NCI-H2081 treated with DMSO at 0.1 percent for 48 hours (cell line): Measurements from ENCODE around the gene VWA7.

ENCODE experiments used
- DNase-seq: peaks from one replicate; lab custom pipeline; 2025; lab: John Stamatoyannopoulos, UW

The VWA7 gene

DNA sequence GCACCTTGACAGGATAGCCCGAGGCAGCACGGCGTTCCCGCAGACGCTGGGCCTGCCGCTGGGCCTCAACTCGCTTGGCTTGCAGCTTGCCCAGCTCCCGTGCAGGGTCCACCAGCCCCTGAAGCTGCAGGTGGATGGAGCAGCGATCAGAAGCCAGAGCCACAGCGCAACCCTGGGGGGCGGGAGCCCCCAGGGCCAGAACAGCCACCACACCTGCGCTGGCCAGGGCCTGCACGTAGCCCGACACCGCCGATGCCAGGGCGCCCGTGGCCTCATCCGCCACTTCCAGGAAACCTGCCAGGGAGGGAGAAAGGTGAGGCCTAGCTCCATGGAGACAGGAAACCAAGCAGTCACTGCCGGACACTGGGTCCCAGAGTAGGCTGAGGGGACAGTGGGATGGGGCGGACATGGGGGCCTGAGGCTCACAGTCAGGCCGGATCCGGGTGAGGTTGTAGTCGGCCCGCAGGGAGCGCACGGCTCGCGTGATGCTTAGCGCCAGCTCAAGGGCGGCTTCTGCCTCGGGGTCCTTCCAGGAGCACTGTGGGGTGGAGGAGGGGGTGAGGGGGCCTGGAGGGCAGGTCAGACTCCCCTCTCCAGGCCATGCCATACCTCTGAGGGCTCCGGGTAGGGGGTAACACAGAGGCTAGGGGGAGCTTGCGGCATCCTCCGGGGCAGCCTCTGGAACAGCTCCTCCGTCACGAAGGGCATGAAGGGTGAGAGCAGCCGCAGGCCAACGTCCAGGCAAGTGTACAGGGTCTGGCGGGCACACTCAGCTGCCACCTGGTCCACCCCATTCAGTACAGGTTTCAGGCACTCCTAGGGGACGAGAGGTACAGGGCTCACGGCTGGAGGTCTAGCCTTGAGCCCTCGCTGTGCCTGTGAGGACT lies 2.1 kb upstream of the VWA7 start:
- DNase-seq = no peak

DNA sequence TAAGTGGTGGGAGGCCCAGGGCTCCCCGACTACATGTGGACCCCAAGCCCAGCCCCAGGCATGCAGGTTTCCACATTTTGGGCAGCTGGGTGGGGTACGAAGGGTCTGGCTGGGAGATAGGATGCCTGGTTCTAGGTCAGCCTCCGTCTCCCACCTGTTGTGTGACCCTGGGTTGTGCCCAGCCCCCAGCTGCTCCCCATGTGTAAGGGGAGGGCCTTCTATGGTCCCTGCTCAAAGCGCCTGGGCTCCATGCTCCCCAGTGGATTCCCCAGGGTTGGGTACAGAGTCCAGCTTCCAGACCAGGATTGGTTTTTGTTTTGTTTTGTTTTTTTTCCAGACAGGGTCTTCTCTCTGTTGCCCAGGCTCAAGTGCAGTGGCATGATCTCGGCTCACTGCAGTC lies 1.1 kb upstream of the VWA7 start:
- no peak for DNase-seq

DNA sequence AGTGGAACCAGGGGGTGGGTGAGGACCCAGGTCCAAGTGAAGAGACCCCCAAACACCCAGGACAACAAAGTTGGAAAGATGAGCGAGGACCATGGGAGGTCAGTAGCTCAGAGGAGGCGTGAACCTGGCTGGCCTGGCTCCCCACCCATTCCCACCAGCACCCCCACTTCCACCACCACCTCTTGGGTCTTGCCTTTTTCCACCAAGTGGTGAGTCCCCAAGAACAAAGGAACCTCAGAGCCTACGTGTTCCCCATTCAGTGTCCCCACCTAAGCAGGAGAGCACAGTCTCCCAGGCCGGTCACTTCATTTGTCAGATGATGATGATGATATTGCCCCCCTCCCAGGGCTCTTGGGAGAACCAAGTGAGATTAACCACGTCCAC lies 531 bp upstream of the VWA7 start:
- DNase-seq = no peak

DNA sequence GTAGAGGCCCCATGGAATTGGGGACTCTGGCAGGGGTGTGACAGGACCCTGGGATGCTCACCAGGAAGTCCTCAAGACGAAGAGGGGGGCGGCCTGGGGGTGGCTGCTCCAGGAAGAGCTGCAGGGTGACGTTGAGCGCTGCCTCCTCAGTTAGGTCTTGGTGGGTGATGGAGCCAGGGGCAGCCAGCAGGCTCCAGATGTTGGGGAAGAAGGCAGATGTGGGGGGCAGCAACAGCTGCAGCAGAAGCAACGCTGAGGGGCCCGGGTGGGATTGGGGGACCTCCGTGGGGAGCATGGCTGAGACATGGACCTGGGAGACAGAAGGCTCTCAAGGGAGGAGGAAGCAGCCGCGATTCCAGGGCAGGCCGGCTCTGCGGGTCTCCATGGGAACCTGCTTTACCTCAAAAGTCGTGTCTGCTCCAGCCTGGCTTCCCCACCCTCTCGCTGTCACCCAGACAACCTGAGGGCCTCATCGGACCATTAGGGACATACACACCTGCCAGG lies 591 bp downstream of the VWA7 start:
- no peak for DNase-seq

DNA sequence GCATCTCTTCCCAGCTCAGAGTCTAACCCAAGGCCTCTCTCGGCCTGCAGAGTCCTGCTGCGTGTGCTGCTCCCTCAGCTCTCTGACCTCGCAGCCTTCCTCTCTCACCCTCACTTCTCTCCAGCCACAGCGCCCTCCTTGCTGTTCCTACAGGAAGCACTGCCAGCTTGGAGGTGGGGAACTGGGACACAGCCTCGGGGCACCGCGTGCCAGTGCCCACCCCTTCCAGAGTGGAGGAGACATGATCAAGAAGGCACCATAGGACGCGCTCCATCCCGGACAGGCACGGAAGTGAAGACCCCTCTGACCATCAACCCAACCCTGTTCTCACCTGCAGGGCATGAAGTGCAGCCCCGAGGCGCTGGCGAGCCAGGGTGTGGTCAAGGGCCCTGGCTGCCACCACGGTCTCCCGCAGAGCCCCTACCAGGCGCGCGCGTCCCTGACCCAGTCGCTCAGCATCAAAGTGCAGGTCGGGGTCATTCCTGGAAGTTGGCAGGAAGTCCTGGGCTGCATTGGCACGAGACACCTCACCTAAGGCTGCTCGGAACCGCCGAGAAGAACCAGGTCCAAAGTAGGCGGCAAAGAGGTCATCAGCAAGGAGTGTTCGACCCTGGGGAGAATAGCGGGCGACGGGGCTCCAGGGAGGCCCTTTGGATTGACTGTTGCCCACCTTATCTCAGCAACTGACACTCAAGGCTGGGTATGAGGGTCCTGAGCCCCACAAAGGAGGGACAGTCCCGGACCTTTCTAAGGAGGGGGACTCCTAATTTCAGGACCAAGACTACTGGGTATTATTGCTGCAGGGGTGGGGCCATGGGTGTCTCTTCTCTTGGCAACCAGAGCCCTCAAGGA lies 1.3 kb downstream of the VWA7 start:
- no peak for DNase-seq

DNA sequence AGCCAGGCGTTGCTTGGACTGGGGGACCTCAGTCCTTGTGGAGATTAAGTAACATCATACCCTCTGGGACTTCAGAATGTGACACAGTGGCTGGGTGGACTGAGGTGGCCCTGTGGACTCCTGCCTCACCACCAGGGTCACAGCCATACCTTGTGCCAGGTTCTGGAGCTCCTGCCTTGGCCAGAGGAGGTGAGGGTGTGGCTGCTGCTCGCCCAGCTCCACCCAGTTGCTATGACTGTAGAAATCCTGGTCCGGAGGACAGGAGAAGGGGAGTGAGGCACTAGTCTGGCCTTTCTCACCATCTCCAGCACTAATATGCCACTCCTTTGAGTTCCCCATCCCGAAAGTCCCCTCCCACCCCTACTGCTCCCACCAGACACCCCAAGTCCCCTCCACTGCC lies 1.9 kb downstream of the VWA7 start:
- no peak for DNase-seq

DNA sequence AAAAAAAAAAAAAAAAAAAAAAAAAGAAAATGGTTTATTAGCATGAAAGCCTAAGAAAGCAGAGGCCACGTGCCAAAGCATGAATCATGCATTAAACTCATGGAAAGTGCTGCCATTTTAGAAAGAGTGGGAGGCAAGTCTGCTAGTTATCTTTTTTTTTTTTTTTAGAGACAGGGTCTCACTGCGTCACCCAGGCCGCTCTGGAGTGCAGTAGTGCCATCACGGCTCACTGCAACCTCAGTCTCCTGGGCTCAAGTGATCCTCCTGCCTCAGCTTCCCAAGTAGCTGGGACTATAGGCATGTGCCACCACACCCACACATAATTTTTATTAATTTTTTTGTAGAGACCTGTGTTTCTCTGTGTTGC lies 5.2 kb downstream of the VWA7 start:
- DNase-seq = no peak

DNA sequence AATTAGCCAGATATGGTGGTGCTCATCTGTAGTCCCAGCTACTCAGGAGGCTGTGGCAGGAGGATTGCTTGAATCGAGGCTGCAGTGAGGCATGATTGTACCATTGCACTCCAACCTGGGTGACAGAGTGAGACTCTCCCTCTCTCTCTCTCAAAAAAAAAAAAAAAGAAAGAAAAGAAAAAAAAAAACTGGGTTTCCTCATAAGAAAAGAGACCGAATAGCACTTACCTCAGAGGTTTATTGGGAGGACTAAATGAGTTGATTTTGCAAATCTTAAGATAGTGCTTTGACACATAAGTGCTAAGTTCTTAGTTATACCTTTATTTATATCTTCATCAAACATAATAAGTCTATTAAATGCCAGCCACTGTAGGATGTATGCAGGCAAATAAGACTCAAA lies 6.3 kb downstream of the VWA7 start:
- no peak for DNase-seq

DNA sequence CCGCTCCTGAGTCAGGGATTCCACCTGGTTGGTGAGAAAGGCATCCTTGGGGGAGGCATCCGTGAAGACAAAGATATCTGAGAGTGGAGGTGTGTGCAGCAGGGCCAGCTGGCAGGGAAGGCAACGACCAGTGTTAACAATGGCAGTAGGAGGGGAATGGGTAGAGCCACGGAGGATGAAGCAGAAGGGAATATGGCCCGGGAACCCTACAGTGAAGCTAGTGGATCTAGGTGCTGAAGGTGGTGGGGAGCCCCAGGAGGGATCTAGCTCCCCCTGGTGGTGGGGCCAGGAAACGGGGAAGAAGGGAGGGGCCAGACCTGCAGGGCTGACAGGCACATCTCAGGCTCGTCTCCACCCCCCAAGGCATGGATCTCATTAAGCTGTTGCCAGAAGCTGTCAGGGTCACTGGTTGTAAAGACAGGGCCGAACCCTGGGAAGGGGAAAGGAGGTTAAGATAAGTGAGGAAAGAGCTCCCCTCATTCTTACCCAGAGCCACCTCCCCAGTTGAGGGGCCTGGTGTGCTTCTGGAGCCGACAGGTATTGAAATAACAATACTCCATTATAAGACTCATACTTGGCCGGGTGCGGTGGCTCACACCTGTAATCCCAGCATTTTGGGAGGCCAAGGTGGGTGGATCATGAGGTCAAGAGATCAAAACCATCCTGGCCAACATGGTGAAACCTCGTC lies 7.3 kb downstream of the VWA7 start:
- DNase-seq = no peak

DNA sequence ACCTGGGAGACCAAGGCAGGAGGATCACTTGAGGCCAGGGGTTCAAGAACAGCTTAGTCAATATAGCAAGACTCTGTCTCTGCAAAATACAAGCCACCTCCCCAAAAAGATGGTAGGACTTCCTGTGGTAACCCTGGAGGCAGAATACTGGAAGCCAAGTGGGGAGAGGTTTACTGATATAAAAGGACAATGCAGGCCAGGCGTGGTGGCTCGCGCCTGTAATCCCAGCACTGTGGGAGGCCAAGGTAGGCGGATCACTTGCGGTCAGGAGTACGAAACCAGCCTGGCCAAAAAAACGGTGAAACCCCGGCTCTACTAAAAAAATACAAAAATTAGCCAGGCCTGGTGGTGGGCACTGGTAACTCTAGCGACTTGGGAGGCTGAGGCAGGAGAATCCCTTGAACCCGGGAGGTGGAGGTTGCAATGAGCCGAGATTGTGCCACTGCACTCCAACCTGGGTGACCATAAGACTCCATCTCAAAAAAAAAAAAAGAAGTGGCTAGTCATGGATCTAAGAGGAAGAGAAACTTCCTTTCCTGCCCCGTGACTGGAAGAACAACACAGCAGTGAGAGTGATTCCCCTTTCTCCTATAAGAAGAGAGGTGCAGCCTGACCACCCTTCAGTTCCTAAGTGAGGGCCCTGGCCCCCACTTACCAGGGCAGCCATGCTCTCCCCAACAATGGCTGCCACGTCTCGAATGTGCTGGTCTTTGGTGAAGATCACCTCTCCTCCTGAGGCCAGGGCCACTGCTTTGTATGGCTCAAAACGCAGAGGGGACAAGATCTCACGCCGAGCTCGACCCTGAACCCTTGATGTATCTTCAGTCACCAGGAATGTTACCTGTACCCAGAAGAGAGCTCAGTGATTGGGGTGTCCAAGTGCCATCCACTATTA lies 8.5 kb downstream of the VWA7 start:
- DNase-seq = no peak

DNA sequence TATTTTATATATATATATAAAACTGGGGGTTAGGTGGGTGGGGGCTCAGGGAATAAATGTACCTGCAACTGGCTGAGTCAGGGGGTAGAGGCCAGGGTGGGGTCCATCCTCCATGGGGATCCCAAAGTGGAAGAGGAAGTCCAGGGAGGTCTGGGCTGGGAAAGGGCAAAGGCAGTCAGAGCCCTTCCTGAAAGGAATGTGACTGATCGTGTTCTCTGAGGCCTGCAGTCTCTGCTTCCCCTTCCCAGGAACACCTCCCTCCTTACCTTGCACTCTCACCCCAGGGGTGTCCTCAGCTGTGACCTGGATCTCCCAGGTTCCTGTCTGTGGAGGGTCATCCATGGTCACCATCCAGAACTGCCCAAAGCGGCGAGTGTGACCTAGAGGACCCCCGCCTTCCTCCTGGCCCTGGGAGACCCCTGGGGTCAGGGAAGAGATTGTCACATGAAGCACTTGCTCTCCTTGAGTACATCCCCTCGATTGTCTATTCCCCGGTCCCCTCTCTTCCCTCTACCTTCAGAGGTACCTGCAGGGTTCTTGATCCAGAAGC lies 10.0 kb downstream of the VWA7 start:
- DNase-seq = no peak

DNA sequence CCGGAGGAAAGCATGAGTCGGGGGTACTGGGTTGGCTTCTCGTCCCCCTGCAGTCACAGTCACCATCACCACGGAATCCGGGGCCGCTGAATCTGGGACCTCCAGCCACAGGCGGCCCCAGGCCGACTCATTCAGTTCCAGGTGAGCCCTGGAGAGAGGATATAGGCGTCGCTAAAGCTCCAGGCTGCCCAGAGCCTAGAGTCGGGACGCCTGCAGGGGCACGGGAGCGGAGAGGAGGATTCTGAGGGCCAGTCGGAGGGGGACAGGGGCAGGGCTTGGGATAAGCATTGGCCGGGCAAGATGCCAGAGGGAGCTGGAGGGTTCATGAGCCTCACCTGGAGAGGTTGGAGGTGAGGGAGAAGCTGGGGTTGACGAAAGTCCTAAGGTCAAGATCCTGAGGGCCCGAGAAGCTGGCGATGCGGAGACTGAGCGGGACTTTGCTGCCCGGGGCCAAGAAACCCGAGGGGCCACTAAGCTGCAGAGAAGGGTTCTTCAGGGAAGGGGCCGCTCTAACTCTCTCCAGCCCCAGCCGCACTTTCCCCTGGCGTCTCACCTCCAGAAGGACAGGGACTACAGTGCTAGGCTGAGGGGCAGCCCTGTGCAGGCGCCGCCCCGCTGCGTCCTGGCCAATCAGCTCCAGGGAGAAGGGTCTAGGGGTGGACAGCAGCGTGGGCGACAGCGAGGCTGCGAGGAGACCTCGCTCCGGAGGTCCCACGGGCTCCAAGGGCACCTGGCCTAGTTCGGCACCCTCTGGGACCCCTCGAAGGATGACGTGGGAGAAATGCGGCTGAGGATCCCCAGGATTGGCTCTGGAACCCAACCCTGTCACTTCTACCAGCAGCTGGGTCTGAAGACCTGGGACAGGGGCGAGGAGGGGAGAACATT lies 11.0 kb downstream of the VWA7 start:
- DNase-seq = no peak

DNA sequence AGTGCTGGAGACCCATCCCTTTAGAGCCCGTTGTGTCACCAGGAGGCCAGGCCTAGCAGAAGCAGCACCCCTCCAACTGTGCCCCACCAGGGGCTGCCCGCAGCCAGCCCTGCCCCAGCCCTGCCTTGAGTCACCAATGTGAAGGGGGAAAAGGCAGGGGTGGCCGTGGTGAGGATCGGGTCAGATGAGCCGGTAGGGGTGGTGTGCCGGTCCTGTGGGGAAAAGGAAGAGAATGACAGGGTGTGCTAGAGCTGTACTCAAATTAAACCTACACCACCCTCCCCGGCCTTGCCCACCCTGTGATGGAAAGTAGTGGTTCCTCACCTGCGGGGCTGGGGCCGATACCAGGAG lies 11.6 kb downstream of the VWA7 start:
- DNase-seq = no peak

DNA sequence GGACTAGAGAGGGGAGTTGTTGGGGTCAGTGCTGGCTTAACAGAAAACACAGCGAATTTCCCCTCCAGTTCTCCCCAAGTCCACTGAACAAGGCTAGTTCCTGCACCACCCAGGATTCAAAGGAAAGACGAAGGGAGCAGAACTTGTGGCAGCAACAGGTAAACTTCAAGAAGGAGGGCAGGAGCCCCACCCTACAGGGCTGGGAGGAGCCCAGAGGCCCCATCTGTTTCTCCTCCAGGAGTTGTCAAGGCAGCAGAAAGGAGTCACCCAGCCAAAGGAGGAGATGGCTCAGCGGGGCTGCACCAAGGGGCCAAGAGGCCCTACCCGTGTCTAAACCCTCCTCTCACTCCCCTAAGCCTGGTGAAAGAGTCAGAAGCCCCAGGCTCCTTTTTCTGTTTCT lies 12.9 kb downstream of the VWA7 start:
- no peak for DNase-seq

DNA sequence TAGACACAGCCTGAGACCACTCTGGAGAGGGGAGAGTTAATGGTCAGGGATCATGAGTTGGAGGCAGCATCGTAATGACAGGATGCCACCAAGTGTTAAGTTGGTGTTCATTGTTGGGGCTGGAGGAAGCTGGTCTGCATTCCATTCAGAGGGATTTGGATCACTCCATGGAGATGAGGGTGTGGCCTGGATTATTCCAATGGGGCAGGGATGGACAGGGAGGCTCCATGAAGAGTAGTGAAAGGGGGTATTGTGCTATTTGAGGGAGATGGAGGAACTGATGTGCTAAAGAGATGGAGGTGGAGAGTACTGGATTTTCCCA lies 13.5 kb downstream of the VWA7 start:
- DNase-seq = no peak

DNA sequence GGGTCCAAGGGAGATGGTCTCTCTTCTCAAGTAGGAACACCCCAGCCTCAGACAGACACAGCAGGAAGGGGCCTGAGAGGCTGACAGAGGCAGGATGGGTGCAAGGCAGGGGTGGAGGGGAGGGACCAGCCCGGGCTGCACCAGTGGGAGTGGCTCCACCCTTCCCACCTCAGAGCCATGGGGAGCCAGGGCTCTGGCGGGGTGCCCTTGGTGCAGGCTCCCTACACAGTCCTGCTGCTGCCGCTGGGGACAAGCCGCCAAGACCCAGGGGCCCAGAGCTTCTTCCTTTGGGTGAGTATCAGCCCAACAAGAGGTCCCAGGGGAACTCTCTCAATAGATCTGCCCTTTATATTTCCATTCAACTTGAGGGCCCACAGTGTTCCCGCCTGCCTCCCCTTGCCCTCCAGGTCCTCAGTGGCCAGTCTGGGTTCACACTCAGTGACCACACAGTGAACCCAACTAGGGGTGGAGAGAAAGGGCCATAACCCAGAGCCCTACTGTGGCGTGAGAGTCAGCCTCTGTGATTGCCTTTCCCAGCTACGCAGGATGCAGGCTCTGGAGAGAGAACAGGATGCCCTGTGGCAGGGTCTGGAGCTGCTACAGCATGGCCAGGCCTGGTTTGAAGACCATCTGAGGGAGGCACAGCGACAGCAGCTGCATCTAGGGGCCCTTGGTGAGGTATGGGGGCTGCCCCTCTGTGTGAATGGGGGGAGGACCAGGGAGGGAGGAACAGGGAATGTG lies 14.1 kb downstream of the VWA7 start:
- no peak for DNase-seq

DNA sequence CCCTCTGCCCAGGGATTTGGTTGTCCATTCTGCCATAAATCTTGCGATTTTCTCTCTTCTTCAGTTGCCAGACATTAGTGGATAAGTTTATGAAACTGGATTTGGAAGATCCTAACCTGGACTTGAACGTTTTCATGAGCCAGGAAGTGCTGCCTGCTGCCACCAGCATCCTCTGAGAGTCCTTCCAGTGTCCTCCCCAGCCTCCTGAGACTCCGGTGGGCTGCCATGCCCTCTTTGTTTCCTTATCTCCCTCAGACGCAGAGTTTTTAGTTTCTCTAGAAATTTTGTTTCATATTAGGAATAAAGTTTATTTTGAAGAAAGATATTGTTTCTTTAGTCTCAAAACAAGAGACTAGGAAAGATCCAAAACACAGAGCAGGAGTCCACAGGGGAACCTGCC lies 14.8 kb downstream of the VWA7 start, which contains the start of gene SAPCD1:
TSS of gene SAPCD1 (plus strand) at position 301 of the 400 bp plus-strand sequence. CDS start 399 bp downstream, outside the sequence.
- no peak for DNase-seq

DNA sequence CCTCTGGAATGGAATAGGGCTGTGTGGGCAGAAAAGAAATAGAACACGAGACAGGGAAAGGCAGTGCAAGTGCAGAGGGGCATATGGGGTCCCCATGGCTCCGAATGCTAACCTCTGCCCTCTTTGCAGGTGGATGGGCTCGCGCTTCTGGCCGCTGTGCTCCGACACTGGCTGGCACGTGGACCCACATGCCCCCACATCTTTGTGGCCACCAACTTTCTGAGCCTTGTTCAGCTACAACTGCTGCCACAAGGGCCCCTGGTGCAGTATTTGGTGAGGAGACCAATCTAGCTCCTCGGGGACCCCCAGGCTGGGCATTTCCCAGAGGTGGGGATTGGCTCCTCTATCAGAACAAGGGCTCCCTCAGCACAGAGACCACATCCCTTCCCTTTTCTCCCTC lies 15.8 kb downstream of the VWA7 start:
- DNase-seq = no peak

DNA sequence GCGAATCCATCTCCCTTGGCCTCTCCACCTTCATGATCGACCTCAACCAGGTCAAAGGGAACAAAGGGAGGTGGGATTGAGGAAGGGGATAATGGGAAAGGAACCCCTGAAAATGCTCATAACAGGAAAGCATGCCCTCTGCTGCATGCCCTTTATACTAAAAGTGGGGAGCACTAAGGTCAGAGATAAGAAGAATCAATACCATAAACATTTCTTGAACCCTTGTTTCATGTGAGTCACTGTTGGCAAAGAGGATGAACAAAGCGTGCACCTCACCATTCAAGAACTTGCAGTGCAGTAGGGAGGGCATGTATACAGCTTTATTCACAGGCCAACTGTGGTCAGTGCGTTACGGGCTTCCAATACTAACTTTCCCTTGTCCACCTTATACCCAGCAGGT lies 16.3 kb downstream of the VWA7 start:
- no peak for DNase-seq

DNA sequence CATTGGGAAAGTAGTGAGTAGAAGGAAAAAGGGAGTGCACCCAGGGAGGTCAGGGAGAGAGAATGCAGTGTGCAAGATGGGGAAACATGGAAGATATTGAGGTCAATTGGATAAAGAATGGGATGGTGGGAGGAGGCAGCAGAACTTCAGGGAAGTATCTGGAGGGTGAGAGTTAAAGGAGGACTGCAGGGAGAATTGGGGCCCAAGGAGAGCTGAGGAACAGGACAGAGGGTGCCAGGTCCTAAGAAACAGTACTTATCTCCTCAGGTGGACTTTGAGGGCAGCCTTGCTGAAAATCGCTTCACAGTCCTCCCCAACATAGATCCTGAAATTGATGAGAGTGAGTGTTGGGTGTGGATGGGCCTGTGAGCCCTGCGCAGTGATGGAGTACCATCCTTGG lies 18.8 kb downstream of the VWA7 start:
- DNase-seq = no peak
